GM23248 (cell line): ENCODE measurements around the gene CARD14.

Experiments
- EZH2 ChIP-seq: fragments of 200-600 bp; sonication (generic); IDR thresholded peaks from 2 replicates; pipeline ENCODE4 v1.6.1; 2018; ENCODE audit warnings: antibody characterized with exemption, mild to moderate bottlenecking; ENCODE audit not compliant: insufficient read depth, poor library complexity, severe bottlenecking
- EZH2phosphoT487 ChIP-seq: fragments of 200-600 bp; sonication (generic); IDR thresholded peaks from 2 replicates; pipeline ENCODE4 v1.6.1; 2018; ENCODE audit warnings: antibody characterized with exemption, moderate library complexity, mild to moderate bottlenecking, low read depth; ENCODE audit not compliant: insufficient read depth

- no peak for TF ChIP-seq EZH2
- no peak for TF ChIP-seq EZH2phosphoT487
Observed at GRCh38 chr17:80153004-80153403, 16.8 kb upstream of the CARD14 start.
